ENCODE data around the gene WEE2.
"Not testable (repeated sequence)": the region's sequence is repeated elsewhere in the genome, so short reads cannot be mapped to it uniquely, and the experiment has no call there.

WEE2 gene

DNA sequence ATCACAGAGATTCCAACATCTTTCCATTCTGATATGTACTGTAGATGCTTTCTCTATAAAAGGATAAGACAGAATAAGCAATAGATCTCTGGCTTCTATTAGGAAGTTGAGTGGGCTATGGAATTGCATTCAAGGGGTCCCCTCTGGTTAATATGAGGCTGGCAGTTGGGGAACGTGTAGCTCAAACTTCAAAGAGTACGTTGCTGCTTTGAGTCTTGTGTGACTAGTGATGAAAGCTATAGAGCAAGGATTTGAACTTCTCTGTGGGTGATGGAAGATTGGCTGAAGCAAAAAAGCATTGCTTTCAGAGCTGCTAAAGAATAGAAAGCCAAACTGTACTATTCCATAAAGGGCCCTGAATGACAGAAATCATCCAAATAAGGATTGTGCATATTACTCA is 6.4 kb downstream of the WEE2 start:
- DNase-seq (ENCODE audit: low read depth) = no peak

DNA sequence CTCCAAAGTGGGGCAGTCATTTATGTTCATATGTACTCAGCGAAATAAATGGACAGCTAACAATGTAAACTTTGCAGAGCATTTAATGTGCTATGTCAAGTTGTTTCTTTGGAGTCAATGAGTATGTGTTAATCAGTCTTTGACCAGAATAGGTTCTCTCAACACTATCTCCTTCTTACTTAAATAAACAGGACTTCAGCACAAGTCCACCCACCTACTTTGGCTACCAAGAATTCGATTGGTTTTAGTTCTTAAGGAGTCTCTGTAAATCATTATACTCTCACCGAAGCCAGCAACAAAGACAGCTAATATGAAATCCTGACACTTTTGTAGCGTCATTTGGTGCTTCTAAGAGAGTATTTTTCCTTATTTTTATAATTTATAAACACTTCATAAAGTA is 6.9 kb downstream of the WEE2 start:
- no peak for DNase-seq (ENCODE audit: low read depth)

DNA sequence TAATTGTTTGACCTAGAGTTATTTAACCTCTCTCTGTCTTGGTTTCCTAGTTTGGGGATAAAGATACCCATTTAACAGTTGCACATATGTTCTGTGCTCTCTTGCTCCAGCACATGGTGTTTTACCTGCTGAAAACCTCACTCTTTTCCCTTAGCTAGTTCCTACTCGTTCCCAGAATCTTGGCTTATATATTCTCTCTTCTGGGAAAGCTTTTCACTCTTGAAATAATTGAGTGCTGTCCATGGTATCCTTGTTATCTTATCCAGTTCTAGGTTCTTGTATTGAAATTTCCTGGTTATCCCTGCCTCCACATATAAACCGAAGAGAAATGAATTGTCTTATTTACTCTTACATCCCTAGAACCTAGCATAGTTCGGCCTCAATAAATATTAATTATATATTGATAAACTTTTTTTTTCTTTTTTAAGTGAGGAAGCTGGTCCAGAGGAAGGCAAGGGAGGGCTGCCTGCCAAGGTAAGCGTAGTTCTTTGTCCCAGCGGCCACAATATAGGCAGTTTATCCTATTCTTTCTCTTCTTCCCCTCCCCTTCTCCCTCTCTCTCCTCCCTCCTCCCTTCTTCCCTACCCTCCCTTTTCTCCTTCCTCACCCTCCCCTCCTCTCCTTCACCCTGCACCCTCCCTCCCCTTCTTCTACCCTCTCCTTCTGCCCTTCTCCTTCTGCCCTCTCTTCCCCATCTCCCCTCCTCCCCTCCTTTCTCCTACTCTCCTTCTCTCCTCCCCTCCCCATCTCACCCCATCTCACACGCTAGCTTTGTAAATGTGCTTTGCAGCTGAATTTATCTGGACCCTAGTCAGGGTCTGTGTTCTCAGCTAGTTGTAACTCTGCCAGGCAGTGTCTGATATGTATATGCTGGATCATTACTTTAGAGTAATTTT is 7.9 kb downstream of the WEE2 start:
- DNase-seq (ENCODE audit: low read depth) = no peak

DNA sequence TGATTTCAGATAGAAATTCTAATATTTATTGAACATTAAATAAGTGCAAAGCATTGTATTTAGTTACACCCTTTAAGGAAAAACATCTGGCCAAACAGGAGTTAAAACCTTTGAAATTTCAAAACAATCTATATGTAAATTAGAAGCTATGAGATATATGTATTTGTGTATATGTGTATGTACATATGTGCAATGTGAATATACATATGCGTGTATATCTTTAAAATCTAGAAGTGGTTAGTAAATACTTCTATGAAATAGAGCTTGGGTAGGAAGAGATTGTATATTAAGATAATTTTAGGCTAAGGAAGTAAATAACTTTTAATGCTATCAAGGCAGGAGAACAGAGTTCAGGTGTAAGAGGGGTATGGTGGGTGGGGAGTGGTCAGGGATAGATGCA is 9.3 kb downstream of the WEE2 start:
- DNase-seq (ENCODE audit: low read depth) = no peak

DNA sequence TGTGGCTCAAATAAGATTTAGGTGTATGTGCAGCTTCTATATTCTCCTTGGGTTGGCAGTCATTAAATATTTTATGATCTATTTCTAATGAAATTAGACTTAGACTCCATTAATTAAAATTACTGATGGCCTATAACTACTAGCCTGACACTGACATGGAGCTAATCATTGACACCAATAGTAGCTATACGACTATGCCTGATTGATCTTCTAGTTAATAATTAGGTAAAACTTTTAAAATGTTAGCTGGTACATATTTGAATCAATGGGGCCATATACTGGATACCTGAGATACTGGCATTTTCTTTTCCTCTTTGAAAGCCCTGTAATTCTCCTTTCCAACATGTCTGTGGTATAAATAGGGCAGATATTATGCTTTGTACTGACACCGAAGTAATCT is 14.4 kb downstream of the WEE2 start:
- DNase-seq (ENCODE audit: low read depth) = no peak

DNA sequence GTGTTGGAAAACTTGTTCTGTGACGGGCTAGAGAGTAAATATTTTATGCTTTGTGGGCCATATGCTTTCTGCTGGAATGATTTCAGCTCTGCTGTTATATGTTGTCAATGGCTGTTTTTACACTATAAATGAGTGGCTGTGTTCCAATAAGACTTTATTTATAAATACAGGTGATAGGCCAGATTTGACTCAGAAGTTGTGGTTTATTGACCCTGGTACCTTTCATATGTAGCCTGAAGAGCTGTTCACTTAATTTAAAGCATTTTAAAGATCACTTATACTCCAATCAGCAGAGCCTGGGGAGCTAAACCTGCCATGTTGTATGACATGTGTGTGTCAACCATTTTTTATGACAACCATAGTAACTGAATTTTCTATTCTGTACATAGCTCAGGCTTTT is 20.9 kb downstream of the WEE2 start:
- DNase-seq (ENCODE audit: low read depth) = no peak

DNA sequence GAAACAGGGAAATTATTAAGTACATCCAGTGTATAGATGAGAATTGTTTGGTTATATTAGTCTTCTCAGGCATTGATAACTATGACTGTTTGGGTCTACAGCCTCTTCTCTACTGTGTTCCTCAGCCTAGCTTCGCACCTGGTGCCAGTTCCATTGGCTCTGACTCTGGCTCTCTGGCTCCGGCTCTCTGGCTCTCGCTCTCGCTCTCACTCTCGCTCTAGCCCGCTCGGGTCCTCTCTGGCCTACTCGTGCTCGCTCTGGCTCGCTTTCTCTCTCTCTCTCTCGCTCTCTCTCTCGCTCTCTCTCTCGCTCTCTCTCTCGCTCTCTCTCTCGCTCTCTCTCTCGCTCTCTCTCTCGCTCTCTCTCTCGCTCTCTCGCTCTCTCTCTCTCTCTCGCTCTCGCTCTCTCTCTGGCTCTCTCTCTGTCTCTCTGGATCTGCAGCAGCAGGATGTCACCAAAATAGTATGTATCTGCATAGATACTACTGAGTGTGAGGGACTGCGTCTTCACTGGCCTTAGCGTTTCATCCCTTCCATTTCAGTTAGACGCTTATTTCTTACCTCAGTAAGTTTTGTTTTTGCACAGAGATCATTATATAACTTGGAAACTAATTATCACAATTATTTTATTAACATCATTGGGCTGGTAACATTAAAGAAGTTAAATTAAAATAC is 23.5 kb downstream of the WEE2 start:
- DNase-seq (ENCODE audit: low read depth) = no peak

DNA sequence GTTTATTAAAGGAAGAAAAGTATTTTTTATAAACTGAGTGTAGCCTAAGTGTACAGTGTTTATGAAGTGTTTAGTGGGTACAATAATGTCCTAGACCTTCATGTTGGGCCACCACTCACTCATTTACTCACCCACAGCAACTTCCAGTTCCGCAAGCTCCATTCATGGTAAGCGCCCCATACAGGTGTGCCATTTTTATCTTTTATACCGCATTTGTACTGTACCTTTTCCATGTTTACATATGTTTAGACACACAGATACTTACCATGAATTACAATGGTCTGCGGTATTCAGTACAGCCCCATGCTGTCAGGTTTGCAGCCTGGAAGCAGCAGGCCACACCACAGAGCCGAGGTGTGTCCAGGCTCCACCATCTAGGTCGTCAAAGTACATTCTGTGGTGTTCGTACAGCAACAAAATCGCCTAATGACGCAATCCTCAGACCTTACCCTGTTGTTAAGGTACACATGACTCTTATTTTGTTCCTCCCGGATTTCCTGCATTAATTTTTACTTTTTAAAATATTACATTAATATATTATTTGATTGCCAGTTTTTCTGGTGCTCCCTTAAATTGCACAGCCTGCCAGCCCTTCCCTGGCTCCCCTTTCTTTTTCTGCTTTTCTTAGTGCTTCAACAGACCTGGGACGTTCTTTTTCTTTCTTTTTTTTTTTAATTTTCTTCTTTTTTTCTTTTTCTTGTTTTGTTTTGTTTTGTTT is 29.1 kb downstream of the WEE2 start:
- DNase-seq (ENCODE audit: low read depth) = no peak

DNA sequence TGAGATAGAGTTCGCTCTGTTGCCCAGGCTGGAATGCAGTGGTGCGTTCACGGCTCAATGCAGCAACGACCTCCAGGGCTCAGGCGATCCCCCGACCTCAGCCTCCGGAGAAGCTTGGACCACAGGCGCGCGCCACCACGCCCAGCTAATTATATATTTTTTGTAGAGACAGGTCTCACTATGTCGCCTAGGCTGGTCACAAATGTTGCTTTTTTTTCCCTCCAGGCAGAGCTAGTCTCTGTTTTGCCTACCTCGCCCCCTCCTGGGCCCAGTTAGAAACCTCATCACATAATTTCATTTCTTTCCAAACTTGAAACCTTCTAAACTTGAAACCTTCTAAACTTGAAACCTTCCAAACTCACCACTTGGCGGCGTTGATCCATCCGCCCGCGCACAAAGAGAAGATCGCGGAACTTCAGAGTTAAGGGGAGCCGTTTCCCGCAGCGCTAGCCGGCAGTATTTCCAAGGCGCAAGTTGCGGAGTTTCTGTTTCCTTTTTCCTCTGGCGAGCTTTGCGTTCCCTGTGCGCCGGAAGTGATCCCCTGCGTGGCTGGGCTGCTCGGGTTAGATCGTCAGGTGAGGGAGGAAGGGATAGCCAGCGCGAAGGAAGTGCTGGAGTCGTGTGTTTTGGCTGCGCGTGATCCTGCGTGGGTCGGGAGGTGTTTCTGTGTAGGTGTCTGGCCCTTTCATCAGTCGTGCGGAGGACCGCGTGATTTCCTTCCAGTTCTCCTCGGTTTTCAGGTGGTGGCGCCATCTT is 29.9 kb downstream of the WEE2 start, which contains the start of gene SSBP1:
Gene SSBP1, plus strand, starts transcription at position 523 of the 756 bp plus-strand sequence. CDS start 809 bp downstream, outside the sequence.
- DNase-seq (ENCODE audit: low read depth) = peak; percentile 84

DNA sequence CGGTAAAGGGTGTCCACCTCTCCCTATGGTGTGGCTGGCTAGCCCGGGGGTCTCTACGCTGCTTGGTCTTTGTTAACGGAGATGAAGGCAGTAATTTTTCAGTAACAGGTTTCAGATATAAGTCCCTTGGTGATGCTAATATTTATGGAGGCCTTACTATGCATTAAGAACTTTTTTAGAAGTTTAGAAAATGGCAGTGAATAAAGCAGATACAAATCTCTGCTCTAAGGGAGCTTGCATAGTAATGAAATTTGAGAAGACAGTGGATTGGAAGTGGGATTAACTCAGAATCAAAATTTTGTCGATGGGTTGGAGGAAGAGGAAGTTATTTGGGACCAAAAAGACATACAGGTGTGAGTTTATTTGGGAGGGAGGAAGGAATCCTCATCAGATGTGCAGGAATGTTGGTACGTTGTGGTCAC is 30.4 kb downstream of the WEE2 start:
- no peak for DNase-seq (ENCODE audit: low read depth)

DNA sequence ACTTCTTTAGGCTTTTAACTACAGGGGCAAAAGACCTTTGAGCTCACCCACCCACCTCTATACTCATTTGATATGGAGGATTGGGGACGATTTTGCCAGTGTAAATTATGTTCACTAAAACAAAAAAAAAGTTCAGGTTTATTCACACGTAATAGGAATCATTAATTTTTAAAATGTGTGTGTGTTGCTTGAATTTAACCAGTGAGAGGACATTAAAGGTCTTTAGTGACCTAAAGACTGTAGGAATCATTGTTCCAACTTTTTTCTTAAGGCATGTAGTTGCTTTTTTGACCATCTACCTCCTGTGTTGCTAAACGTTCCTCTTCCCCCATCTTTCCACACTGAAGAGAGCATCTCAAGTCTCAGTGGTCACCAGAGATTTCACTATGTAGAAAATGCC is 31.1 kb downstream of the WEE2 start:
- no peak for DNase-seq (ENCODE audit: low read depth)

DNA sequence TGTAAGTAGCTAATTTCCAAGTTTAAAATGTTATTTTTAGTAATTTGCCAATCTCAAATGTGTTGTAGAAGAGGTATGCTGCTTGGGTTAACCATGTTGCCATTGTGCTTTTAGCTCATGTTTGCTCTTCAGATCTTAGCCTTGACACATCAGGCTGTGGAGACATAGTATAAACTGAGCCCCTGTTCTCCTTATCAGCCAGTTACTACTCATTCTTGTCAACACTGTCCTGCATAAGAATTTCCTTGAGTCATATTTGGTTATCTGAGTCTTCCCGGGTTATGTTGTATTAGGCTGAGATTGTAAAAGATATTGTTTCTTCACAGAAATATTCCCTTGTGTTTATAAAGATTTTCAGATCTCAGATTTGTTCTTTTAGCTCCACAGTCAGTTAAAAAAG is 34.1 kb downstream of the WEE2 start:
- DNase-seq (ENCODE audit: low read depth) = no peak

DNA sequence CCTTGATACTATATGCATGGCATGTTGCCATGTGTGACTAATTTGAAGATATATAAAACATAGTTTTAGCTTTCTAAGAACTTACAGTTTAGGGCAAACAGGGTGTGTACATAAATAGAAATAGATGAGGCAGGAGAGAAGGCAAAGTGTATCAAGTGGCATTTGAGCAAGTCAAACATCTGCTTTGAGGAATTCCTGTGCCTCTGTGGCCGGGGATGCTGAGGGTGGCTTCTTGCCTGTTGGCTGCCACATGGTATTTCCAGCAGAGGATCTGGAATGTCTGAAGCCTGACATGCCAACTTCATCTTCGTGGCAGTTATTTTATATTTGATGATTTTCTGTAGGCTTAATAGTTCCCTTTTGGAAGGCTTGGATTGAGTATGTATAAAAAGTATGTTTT is 36.0 kb downstream of the WEE2 start:
- no peak for DNase-seq (ENCODE audit: low read depth)

DNA sequence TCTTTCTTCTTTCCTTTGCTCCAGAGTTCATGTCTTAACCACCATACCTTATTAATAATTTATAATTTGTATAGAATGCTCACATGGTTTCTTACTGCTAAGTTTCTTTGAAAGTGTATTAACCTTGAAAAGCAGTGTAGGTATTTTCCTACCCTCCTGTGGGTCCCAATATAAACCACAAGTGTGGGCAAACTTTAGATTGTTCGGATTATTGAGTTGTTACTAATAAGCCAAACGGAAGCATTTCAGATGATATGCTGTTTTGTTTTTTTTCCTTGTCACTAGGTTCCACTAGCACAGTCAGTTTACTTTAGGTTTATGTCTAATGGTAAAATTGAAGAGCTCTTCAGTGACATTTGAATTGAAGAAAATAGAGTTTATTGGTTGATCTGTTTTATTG is 40.2 kb downstream of the WEE2 start:
- no peak for DNase-seq (ENCODE audit: low read depth)

DNA sequence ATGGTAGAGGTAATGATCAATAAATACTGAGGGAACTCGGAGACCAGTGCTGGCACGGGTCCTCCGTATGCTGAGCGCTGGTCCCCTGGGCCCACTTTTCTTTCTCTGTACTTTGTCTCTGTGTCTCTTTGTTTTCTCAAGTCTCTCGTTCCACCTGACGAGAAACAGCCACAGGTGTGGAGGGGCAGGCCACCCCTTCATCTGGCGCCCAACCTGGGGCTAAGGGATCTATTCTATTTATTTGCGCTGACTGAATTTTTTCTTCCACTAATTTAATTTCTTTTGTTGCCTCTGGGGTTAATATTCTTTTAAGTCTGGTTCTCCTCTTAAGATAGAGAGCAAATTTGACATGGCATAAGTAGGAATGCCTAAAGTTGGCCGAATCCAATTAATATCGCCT is 43.8 kb downstream of the WEE2 start:
- DNase-seq (ENCODE audit: low read depth) = not testable (repeated sequence)

DNA sequence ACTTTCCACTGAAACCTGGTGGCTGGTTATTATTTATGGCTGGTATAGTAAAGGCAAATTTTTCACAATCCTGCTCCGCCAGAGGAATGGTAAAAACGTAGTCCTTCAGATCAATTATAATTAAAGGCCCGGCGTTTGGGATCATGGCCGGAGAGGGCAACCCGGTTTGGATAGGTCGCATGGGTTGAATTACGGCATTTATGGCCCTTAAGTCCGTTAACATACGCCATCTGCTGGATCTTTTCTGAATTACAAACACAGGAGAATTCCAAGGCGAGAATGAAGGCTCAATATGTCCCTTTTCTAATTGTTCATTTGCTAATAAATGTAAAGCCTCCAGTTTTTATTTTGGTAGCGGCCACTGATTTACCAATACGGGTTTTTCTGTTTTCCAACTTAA is 44.5 kb downstream of the WEE2 start:
- DNase-seq (ENCODE audit: low read depth) = no peak

DNA sequence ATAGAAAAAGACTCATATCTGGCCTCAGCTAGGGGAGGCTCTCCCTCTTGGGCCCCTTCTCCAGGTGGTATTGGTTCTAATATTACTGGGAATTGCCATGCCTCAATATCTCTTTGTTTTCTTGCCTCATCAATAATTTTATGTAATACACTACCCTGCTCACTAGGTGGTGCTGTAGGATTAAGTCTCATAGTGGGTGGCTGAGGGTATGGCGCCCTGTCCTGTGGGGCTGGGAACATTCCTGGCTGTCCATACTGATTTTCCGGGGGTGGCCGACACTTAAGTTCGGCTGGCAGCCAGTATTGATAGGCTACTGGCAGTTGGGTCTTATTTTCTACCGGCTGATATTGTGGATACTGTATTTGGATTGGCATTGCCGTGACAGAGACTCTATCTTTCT is 46.8 kb downstream of the WEE2 start:
- DNase-seq (ENCODE audit: low read depth) = no peak

DNA sequence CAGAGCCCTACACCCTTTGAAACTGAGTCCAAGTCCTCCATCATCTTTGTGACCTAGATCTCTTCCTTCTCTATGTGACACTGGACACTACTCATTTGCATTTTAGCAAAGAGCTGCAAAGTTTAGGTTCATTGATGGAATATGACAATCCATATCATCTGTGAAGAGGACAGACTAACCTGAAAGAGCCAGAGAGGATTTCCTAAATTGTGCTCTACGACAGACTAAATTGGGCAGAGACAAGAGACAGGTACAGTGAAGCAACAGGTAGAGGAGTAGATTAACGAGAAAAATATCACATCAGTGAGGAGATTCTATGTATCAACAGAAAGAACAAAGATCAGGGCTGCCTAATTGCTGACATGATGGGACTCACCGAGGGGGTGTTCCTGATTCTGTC is 55.6 kb downstream of the WEE2 start, which contains the start of gene TAS2R3:
Gene TAS2R3, plus strand, starts transcription at position 301 of the 400 bp plus-strand sequence. Its CDS starts 62 bp downstream, at position 363.
- DNase-seq (ENCODE audit: low read depth) = no peak

DNA sequence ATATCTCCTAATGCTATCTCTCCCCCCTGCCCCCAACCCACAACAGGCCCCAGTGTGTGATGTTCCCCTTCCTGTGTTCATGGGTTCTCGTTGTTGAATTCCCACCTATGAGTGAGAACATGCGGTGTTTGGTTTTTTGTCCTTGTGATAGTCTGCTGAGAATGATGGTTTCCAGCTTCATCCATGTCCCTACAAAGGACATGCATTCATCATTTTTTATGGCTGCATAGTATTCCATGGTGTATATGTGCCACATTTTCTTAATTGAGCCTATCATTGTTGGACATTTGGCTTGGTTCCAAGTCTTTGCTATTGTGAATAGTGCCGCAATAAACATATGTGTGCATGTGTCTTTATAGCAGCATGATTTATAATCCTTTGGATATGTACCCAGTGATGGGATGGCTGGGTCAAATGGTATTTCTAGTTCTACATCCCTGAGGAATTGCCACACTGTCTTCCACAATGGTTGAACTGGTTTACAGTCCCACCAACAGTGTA is 62.0 kb downstream of the WEE2 start:
- not testable (repeated sequence) for DNase-seq (ENCODE audit: low read depth)

DNA sequence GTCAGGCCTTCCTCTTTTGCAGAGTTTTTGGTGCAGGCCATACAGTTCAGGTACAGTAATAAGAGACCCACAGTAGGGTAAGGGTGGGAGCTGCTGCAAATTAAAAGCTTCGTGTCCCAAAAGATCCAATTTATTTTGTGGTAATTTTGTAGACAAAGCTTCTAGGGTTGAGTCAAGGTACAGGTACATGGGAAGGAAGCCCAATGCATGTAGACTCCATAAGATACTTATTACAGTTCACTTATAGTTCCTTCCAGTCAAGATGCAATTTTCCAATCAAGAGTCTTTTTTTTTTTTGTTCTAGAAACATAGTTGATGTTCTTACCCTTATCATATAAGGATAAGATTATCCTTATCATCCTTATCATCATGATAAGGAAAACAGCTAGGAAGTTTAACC is 68.2 kb downstream of the WEE2 start, which contains the start of gene TAS2R4:
Gene TAS2R4, plus strand, starts transcription at position 301 of the 400 bp plus-strand sequence. CDS start 1,815 bp downstream, outside the sequence.
- no peak for DNase-seq (ENCODE audit: low read depth)
